DOHH2 (cell line): Measurements from ENCODE around the gene STX7.

Source experiments
- EZH2phosphoT487 ChIP-seq: fragments of 200-600 bp; sonication (generic); IDR thresholded peaks from 2 replicates; pipeline ENCODE4 v1.6.1; 2017; ENCODE audit warnings: borderline replicate concordance, mild to moderate bottlenecking, antibody characterized with exemption, low read length, moderate library complexity, mixed read lengths
- TF ChIP-seq, protein P1 (sequence below): fragments of 200-600 bp; sonication (generic); IDR thresholded peaks from one replicate; pipeline ENCODE4 v1.5.1; 2014; ENCODE audit warnings: antibody characterized with exemption, mild to moderate bottlenecking, low read depth, low read length; ENCODE audit not compliant: poor library complexity, severe bottlenecking

DNA sequence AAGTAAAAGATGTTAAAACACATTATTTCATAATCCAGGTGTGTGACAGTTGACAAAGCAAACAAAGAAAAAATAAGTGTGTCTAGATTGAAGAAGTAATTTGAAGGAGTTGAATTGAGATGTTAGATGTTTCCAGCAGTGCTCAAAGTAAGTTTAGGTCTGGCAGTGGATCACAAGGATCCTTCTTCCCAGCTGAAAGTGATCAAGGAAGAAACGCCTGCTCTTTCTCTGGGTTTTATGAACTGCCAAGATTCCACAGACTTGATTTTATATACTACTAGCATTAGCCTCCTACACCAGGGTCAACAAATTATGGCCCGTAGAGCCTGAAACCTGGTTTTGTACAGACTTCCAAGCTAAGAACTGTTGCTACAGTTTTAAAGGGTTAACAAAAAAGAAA, 30.3 kb downstream of the STX7 start:
- TF ChIP-seq, protein P1, sequence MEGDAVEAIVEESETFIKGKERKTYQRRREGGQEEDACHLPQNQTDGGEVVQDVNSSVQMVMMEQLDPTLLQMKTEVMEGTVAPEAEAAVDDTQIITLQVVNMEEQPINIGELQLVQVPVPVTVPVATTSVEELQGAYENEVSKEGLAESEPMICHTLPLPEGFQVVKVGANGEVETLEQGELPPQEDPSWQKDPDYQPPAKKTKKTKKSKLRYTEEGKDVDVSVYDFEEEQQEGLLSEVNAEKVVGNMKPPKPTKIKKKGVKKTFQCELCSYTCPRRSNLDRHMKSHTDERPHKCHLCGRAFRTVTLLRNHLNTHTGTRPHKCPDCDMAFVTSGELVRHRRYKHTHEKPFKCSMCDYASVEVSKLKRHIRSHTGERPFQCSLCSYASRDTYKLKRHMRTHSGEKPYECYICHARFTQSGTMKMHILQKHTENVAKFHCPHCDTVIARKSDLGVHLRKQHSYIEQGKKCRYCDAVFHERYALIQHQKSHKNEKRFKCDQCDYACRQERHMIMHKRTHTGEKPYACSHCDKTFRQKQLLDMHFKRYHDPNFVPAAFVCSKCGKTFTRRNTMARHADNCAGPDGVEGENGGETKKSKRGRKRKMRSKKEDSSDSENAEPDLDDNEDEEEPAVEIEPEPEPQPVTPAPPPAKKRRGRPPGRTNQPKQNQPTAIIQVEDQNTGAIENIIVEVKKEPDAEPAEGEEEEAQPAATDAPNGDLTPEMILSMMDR: no peak
- TF ChIP-seq EZH2phosphoT487: no peak
